Fibroblast of lung (primary cell): ENCODE measurements around the gene ZNF174. TPM values are rescaled to one million over a fixed set of nuclear protein-coding genes. Genes with fewer than 3 reads are reported as not detected.

Experiments
- DNase-seq, 2 donors: peaks; one replicate each; pipeline versions ENCODE4 v3.0.0 to v3.0.0-alpha.2; 2010; ENCODE audit warnings: low read depth in 2 of 2
- H2AFZ ChIP-seq: 2 replicates; pipeline ENCODE4 v1.5.1; 2012; ENCODE audit warnings: low read length, control low read depth, inconsistent platforms
- H3K27ac ChIP-seq: 2 replicates; pipeline ENCODE4 v1.5.1; 2011; ENCODE audit warnings: low read length, control low read depth; ENCODE audit not compliant: insufficient read depth
- H3K27me3 ChIP-seq: 2 replicates; pipeline ENCODE4 v1.5.1; 2011; ENCODE audit warnings: mild to moderate bottlenecking, low read length; ENCODE audit not compliant: control insufficient read depth, insufficient read depth
- H3K36me3 ChIP-seq: 2 replicates; pipeline ENCODE4 v1.5.1; 2011; ENCODE audit warnings: low read length; ENCODE audit not compliant: control insufficient read depth, insufficient read depth
- H3K4me1 ChIP-seq: 2 replicates; pipeline ENCODE4 v1.5.1; 2011; ENCODE audit warnings: low read length; ENCODE audit not compliant: control insufficient read depth, insufficient read depth; ENCODE audit errors: extremely low read depth
- H3K4me2 ChIP-seq: 2 replicates; pipeline ENCODE4 v1.5.1; 2011; ENCODE audit warnings: low read length, control low read depth; ENCODE audit not compliant: insufficient read depth; ENCODE audit errors: extremely low read depth
- H3K4me3 ChIP-seq, 4 experiments: fragments of 200-600 bp in 1 of 4; sonication (generic) in 1 of 4; replicated peaks in 1 of 4; 2 replicates each; pipeline ENCODE4 v1.5.1; 2011 to 2016; ENCODE audit warnings: low read length in 4 of 4, low read depth in 3 of 4, mild to moderate bottlenecking in 3 of 4, control low read depth in 2 of 4, inconsistent platforms in 1 of 4, mixed read lengths in 1 of 4; ENCODE audit not compliant: insufficient read depth in 1 of 4; ENCODE audit errors: control extremely low read depth in 1 of 4
- H3K79me2 ChIP-seq: 2 replicates; pipeline ENCODE4 v1.5.1; 2012; ENCODE audit warnings: mild to moderate bottlenecking, low read length, inconsistent platforms; ENCODE audit not compliant: control insufficient read depth, insufficient read depth
- H3K9ac ChIP-seq: 2 replicates; pipeline ENCODE4 v1.5.1; 2011; ENCODE audit warnings: mild to moderate bottlenecking, low read length, control low read depth; ENCODE audit not compliant: insufficient read depth
- H3K9me3 ChIP-seq: 2 replicates; pipeline ENCODE4 v1.5.1; 2012; ENCODE audit warnings: low read depth, low read length; ENCODE audit not compliant: control insufficient read depth, insufficient read depth
- H4K20me1 ChIP-seq: 2 replicates; pipeline ENCODE4 v1.5.1; 2011; ENCODE audit warnings: low read length; ENCODE audit not compliant: control insufficient read depth, insufficient read depth; ENCODE audit errors: extremely low read depth
- EZH2 ChIP-seq: IDR thresholded peaks from 2 replicates; pipeline ENCODE4 v1.5.1; 2012; ENCODE audit warnings: low read length, control low read depth, mild to moderate bottlenecking; ENCODE audit errors: missing control alignments
- polyA plus RNA-seq, 2 donors: library from polyadenylated mRNA; depleted of rRNA in 1 of 2; stranded (reverse) in 1 of 2; unstranded in 1 of 2; fragments of >200 nt; gene quantifications; 2 replicates each; pipeline ENCODE4 v1.2.1, GENCODE V29; 2011 to 2012; ENCODE audit warnings: missing spikeins in 1 of 2
- total RNA-seq: library from RNA; depleted of rRNA; stranded (reverse); fragments of >200 nt; gene quantifications from 2 replicates; pipeline ENCODE4 v1.2.1, GENCODE V29; 2014
- TF ChIP-seq, protein P1 (sequence below), 2 donors: IDR thresholded peaks in 1 of 2; conservative IDR thresholded peaks in 1 of 2; 1 replicate in 1 of 2; 2 replicates in 1 of 2; pipeline ENCODE4 v1.5.1; 2011 to 2012; ENCODE audit warnings: low read length in 2 of 2, control low read depth in 1 of 2, inconsistent platforms in 1 of 2, low read depth in 1 of 2, mild to moderate bottlenecking in 1 of 2

ZNF174 gene
- total and polyA plus RNA-seq, 2 donors (not counting 1 experiment from before 2014, with no cell fraction given): 8.5 to 9.2 TPM

DNA sequence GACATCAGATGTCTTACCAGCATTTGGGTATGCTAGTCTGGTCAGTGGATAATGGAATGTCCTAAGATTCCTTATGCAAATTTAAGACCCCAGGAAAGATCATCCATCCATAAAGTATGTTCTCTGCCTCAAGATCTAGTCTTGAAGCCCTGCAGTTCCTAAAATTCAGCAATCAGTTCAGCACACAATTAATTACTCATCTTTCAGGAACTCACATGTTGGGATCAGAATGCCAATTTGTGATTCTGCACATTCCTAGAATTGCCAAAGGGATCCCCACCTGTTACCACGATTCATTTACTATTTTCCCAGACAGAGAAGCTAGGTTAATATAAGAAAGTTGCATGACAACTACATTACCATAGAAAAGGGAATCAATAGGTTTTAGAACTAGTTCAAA, 42.1 kb upstream of the ZNF174 start:
- no peak overlapping the region for H3K9ac ChIP-seq
- H3K4me2 ChIP-seq: no peak overlapping the region

DNA sequence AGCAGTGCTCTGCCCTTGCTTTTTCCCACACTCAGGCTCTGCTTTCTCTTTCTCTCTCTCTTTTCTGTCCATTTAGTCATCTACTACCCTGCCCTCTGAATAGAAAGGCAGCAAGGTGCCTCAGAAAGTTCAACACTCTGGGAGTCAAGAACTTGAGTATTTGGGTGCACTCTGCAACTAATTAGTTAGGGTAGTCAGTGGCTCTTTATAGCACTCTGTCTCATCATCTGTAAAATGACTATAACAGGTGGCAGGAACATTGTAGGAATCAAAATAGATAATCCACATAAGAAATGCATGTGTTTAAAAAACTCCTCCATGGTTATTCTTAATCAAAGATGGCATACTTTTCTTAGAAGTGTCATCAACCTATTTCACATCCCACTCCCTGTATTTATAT, 38.1 kb upstream of the ZNF174 start:
- H3K4me3 ChIP-seq: no peak overlapping the region
- DNase-seq: no peak
- H3K27me3 ChIP-seq: no peaks in the 10 kb centered on the region
- H3K27ac ChIP-seq: no peak overlapping the region
- H3K79me2 ChIP-seq: no peaks in the 10 kb centered on the region
- H3K9ac ChIP-seq: no peak overlapping the region
- H3K9me3 ChIP-seq: no peaks in the 10 kb centered on the region
- TF ChIP-seq EZH2: no peak
- TF ChIP-seq, protein P1, sequence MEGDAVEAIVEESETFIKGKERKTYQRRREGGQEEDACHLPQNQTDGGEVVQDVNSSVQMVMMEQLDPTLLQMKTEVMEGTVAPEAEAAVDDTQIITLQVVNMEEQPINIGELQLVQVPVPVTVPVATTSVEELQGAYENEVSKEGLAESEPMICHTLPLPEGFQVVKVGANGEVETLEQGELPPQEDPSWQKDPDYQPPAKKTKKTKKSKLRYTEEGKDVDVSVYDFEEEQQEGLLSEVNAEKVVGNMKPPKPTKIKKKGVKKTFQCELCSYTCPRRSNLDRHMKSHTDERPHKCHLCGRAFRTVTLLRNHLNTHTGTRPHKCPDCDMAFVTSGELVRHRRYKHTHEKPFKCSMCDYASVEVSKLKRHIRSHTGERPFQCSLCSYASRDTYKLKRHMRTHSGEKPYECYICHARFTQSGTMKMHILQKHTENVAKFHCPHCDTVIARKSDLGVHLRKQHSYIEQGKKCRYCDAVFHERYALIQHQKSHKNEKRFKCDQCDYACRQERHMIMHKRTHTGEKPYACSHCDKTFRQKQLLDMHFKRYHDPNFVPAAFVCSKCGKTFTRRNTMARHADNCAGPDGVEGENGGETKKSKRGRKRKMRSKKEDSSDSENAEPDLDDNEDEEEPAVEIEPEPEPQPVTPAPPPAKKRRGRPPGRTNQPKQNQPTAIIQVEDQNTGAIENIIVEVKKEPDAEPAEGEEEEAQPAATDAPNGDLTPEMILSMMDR (conservative IDR thresholded peaks at IDR 0.05 in 1 of 2, IDR thresholded peaks at IDR 0.05 in 1 of 2; ENCODE audit: low read depth in 1 of 2, low read length in 2 of 2): no peak
- no peaks in the 10 kb centered on the region for H3K36me3 ChIP-seq
- H4K20me1 ChIP-seq: no peaks in the 10 kb centered on the region
- no peaks in the 10 kb centered on the region for H3K4me1 ChIP-seq
- no peak overlapping the region for H2AFZ ChIP-seq
- no peak overlapping the region for H3K4me2 ChIP-seq

More for the DNA sequence above, 42.1 kb upstream of the ZNF174 start:
- Histone ChIP-seq H3K27me3 (no peaks in the 10 kb centered on the region), H3K9me3 (no peaks in the 10 kb centered on the region), H3K79me2 (no peaks in the 10 kb centered on the region), H2AFZ (no peak overlapping the region), H3K27ac (no peak overlapping the region), H3K4me1 (no peaks in the 10 kb centered on the region), H3K4me3 (no peak overlapping the region), H4K20me1 (no peaks in the 10 kb centered on the region), H3K36me3 (no peaks in the 10 kb centered on the region)
- peak in 1 of 2 donors; percentile 22 for DNase-seq
- TF ChIP-seq, protein P1 (conservative IDR thresholded peaks at IDR 0.05 in 1 of 2, IDR thresholded peaks at IDR 0.05 in 1 of 2; ENCODE audit: low read depth in 1 of 2, low read length in 2 of 2): no peak
- TF ChIP-seq EZH2: no peak

DNA sequence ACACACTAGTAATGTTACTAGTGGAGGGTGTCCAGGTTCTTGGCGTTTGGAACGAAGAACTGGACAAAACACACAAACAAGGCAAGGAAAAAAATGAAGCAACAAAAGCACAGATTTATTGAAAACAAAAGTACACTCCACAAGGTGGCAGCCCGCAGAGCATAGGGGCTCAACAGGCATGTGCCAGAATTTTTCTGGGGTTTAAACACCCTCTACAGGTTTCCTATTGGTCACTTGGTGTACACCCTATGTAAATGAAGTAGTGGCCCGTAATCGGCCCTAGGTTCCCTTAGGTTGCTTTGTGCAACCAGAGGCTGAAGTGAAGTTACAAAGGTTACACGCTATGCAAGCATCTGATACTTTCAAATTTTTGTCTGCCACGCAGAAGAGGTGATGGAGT, 37.2 kb upstream of the ZNF174 start:
- Histone ChIP-seq H3K4me1 (no peaks in the 10 kb centered on the region), H3K4me2 (no peak overlapping the region), H3K9ac (no peak overlapping the region), H3K27me3 (no peaks in the 10 kb centered on the region), H2AFZ (no peak overlapping the region), H4K20me1 (no peaks in the 10 kb centered on the region), H3K9me3 (no peaks in the 10 kb centered on the region), H3K27ac (no peak overlapping the region), H3K4me3 (no peak overlapping the region), H3K79me2 (no peaks in the 10 kb centered on the region), H3K36me3 (no peaks in the 10 kb centered on the region)
- DNase-seq: no peak
- no peak for TF ChIP-seq EZH2
- TF ChIP-seq, protein P1 (conservative IDR thresholded peaks at IDR 0.05 in 1 of 2, IDR thresholded peaks at IDR 0.05 in 1 of 2; ENCODE audit: low read depth in 1 of 2, low read length in 2 of 2): no peak
